IMR-90 (cell line): ENCODE data around the gene PTPN11. TPM values are rescaled to one million over a fixed set of nuclear protein-coding genes. Genes with fewer than 3 reads are reported as not detected.
"Not testable (repeated sequence)": the region's sequence is repeated elsewhere in the genome, so short reads cannot be mapped to it uniquely, and the experiment has no call there.

Experiments
- ATAC-seq: fragments of 200-7000 bp; cut with Tn5 transposase; 2 replicates; pipeline ENCODE4 v1.9.1; 2020; ENCODE audit warnings: low read depth, mild to moderate bottlenecking, moderate library complexity
- BruUV-seq: library from RNA; stranded (reverse); fragments of 400-500 nt; replicated peaks from 2 replicates; lab custom pipeline; 2021; lab: Mats Ljungman, UMichigan
- CTCF ChIA-PET: fragments of 300-600 bp; formaldehyde crosslinking; extraction: SDS; loops from one replicate; lab custom pipeline; 2021; ENCODE audit warnings: antibody characterized with exemption; lab: Yijun Ruan, JAX
- POLR2A ChIA-PET: fragments of 300-600 bp; sonication (Branson Sonifier 250); formaldehyde crosslinking; loops from one replicate; lab custom pipeline; 2022; ENCODE audit warnings: antibody characterized with exemption; ENCODE audit not compliant: unreplicated experiment; lab: Charles Lee
- DNase-seq: peaks from one replicate; pipeline ENCODE4 v3.0.0; 2013
- H2AFZ ChIP-seq: replicated peaks from 2 replicates; pipeline ENCODE3; 2013; ENCODE audit warnings: low read length, mild to moderate bottlenecking; ENCODE audit not compliant: poor library complexity
- H2AK5ac ChIP-seq: 2 replicates; pipeline ENCODE4 v1.6.1; 2013; ENCODE audit warnings: low read depth, low read length, inconsistent platforms
- H2AK9ac ChIP-seq: replicated peaks from 2 replicates; pipeline ENCODE3; 2013; ENCODE audit warnings: mild to moderate bottlenecking, low read depth, low read length, moderate library complexity; ENCODE audit not compliant: poor library complexity
- H2BK120ac ChIP-seq: 2 replicates; pipeline ENCODE4 v1.6.1; 2013; ENCODE audit warnings: low read depth, low read length, inconsistent platforms
- H2BK15ac ChIP-seq: 3 replicates; pipeline ENCODE4 v1.6.1; 2013; ENCODE audit warnings: low read depth, low read length, inconsistent platforms
- H2BK20ac ChIP-seq: 2 replicates; pipeline ENCODE4 v1.6.1; 2013; ENCODE audit warnings: low read depth, mild to moderate bottlenecking, inconsistent platforms, low read length, moderate library complexity
- H2BK5ac ChIP-seq: 2 replicates; pipeline ENCODE4 v1.6.1; 2013; ENCODE audit warnings: mild to moderate bottlenecking, low read depth, low read length, inconsistent platforms; ENCODE audit not compliant: poor library complexity, severe bottlenecking
- H3K14ac ChIP-seq: replicated peaks from 2 replicates; pipeline ENCODE4 v1.6.1; 2013; ENCODE audit warnings: low read depth, low read length, inconsistent platforms
- H3K18ac ChIP-seq: 2 replicates; pipeline ENCODE4 v1.6.1; 2013; ENCODE audit warnings: low read depth, low read length, control low read depth
- H3K23ac ChIP-seq: 2 replicates; pipeline ENCODE4 v1.6.1; 2013; ENCODE audit warnings: low read depth, low read length, inconsistent platforms
- H3K27ac ChIP-seq: 2 replicates; pipeline ENCODE4 v1.5.1; 2013; ENCODE audit warnings: mild to moderate bottlenecking, control low read depth, low read length; ENCODE audit not compliant: insufficient read depth
- H3K27me3 ChIP-seq: 2 replicates; pipeline ENCODE4 v1.6.1; 2013; ENCODE audit warnings: low read length; ENCODE audit not compliant: control insufficient read depth, insufficient read depth
- H3K36me3 ChIP-seq: 2 replicates; pipeline ENCODE4 v1.6.1; 2013; ENCODE audit warnings: low read length, mixed read lengths; ENCODE audit not compliant: control insufficient read depth, insufficient read depth
- H3K4ac ChIP-seq: 2 replicates; pipeline ENCODE4 v1.6.1; 2013; ENCODE audit warnings: low read depth, low read length, inconsistent platforms
- H3K4me1 ChIP-seq: 2 replicates; pipeline ENCODE4 v1.6.1; 2013; ENCODE audit warnings: low read length, mixed read lengths; ENCODE audit not compliant: control insufficient read depth, insufficient read depth
- H3K4me2 ChIP-seq: 2 replicates; pipeline ENCODE4 v1.6.1; 2013; ENCODE audit warnings: low read depth, mild to moderate bottlenecking, control low read depth, low read length, moderate library complexity
- H3K4me3 ChIP-seq: 2 replicates; pipeline ENCODE4 v1.5.1; 2013; ENCODE audit warnings: low read depth, mild to moderate bottlenecking, control low read depth, low read length, moderate library complexity; ENCODE audit not compliant: insufficient read depth
- H3K56ac ChIP-seq: 2 replicates; pipeline ENCODE4 v1.6.1; 2013; ENCODE audit warnings: low read length, inconsistent platforms; ENCODE audit not compliant: insufficient read depth; ENCODE audit errors: extremely low read depth
- H3K79me1 ChIP-seq, 2 experiments: 2 replicates each; pipeline ENCODE4 v1.6.1; 2013; ENCODE audit warnings: low read length in 2 of 2, inconsistent platforms in 1 of 2, low read depth in 1 of 2
- H3K9ac ChIP-seq: 2 replicates; pipeline ENCODE4 v1.6.1; 2013; ENCODE audit warnings: low read depth, low read length, control low read depth
- H3K9me1 ChIP-seq: 2 replicates; pipeline ENCODE4 v1.6.1; 2013; ENCODE audit warnings: low read length, inconsistent platforms; ENCODE audit not compliant: insufficient read depth
- H3K9me3 ChIP-seq: 2 replicates; pipeline ENCODE4 v1.6.1; 2013; ENCODE audit warnings: low read length; ENCODE audit not compliant: control insufficient read depth, insufficient read depth
- H4K20me1 ChIP-seq: 2 replicates; pipeline ENCODE4 v1.6.1; 2013; ENCODE audit warnings: low read length, inconsistent platforms; ENCODE audit not compliant: insufficient read depth
- H4K5ac ChIP-seq: 2 replicates; pipeline ENCODE4 v1.6.1; 2013; ENCODE audit warnings: mild to moderate bottlenecking, low read depth, low read length, control low read depth
- H4K8ac ChIP-seq, 2 experiments: 2 replicates each; pipeline ENCODE4 v1.6.1; 2013; ENCODE audit warnings: low read depth in 2 of 2, low read length in 2 of 2, control low read depth in 1 of 2, inconsistent platforms in 1 of 2
- H4K91ac ChIP-seq: 2 replicates; pipeline ENCODE4 v1.6.1; 2013; ENCODE audit warnings: low read depth, low read length, inconsistent platforms; ENCODE audit not compliant: insufficient read depth
- WGBS, 2 experiments: methylation state at CpG; one replicate each; pipeline versions ENCODE4 v1.1.5 to v1.1.7; 2013; ENCODE audit warnings: missing lambda C conversion rate in 2 of 2; ENCODE audit not compliant: insufficient read length in 1 of 2; ENCODE audit errors: extremely low coverage in 2 of 2; 5-methylcytosine and 5-hydroxymethylcytosine counted together
- dilution Hi-C: fragments of 300-500 bp; cut with HindIII; formaldehyde crosslinking; loops from one replicate; pipeline ENCODE4 v1.14.3; 2018; ENCODE audit warnings: low sequenced_read_pairs; ENCODE audit not compliant: unreplicated experiment
- in situ Hi-C: fragments of 300-500 bp; cut with MboI; formaldehyde crosslinking; loops from 3 replicates; pipeline ENCODE4 v1.14.3; 2019; ENCODE audit warnings: low sequenced_read_pairs, inconsistent platforms, mixed read lengths
- intact Hi-C: fragments of 100-400 bp; cut with micrococcal nuclease; formaldehyde crosslinking; loops from 2 replicates; pipeline ENCODE4 v1.10.0; 2022
- polyA plus RNA-seq, 3 experiments: library from polyadenylated mRNA; depleted of rRNA; stranded (reverse); fragments of >200 nt; gene quantifications; 2 replicates each; pipeline ENCODE4 v1.2.3, GENCODE V29; 2012; ENCODE audit warnings: low replicate concordance in 1 of 3
- total RNA-seq: library from RNA; depleted of rRNA; stranded (reverse); fragments of >200 nt; gene quantifications from 2 replicates; pipeline ENCODE4 v1.2.3, GENCODE V29; 2012

PTPN11 gene
- total and polyA plus RNA-seq, 2 of the 4 experiments (the other 2 are of a cell fraction): 52.9 to 135 TPM

GRCh38 chr12:112415457-112415856, 3.3 kb upstream of the PTPN11 start:
- H3K27ac ChIP-seq, H2BK120ac ChIP-seq, H2BK20ac ChIP-seq, H2AK5ac ChIP-seq, H4K20me1 ChIP-seq, H4K5ac ChIP-seq, H3K23ac ChIP-seq, H3K36me3 ChIP-seq, DNase-seq, intact Hi-C loops, dilution Hi-C loops, POLR2A ChIA-PET, in situ Hi-C loops, H4K8ac ChIP-seq, H3K4me1 ChIP-seq, H2AFZ ChIP-seq, H3K9me3 ChIP-seq, H3K4ac ChIP-seq, H4K91ac ChIP-seq, H2BK5ac ChIP-seq, BruUV-seq, H3K27me3 ChIP-seq, H2AK9ac ChIP-seq, H3K9me1 ChIP-seq, ATAC-seq, H3K4me2 ChIP-seq, H3K14ac ChIP-seq, H3K56ac ChIP-seq, H3K9ac ChIP-seq, H3K4me3 ChIP-seq, H3K18ac ChIP-seq, H2BK15ac ChIP-seq, CTCF ChIA-PET: not testable (repeated sequence)
- H3K79me1 ChIP-seq: peaks cover 6 to 25% of the 10 kb centered on the region in 2 experiments; a peak in 3 of 4 replicates
- WGBS, 2 experiments: no CpG with 5 or more reads among the region's 4 CpGs
